Measurements from ENCODE around the gene ASIC2. TPM values are rescaled to one million over a fixed set of nuclear protein-coding genes. Genes with fewer than 3 reads are reported as not detected.

ASIC2 gene
- total RNA-seq, result not detected

GRCh38 chr17:33292981-33293867 lies at the start of gene ASIC2:
TSS of gene ASIC2 (minus strand) at chr17:33293295.
- CTCF ChIA-PET, result interaction anchor here (0.6 to 1.6 kb wide), 2 partner anchors 8 to 52 kb away, joined by 3 to 4 read pairs; no protein-coding TSS in a partner anchor
- DNase-seq, result no peak
- intact Hi-C loops (cut with micrococcal nuclease), result no loop called here

GRCh38 chr17:33342025-33342424 lies 48.9 kb upstream of the ASIC2 start:
- no peaks in the 10 kb centered on the region for H3K36me3 Mint-ChIP-seq (ENCODE audit: low read depth)
- no peaks in the 10 kb centered on the region for H3K9me3 Mint-ChIP-seq
- POLR2A ChIA-PET, result no interaction called here
- H3K27me3 Mint-ChIP-seq, result peaks cover 15% of the 10 kb centered on the region
- no peaks in the 10 kb centered on the region for H3K4me1 Mint-ChIP-seq (ENCODE audit: low read depth)
- TF ChIP-seq CTCF (IDR thresholded peaks at IDR 0.05), result no peak
- CTCF ChIA-PET, result no interaction called here
- DNase-seq, result no peak
- intact Hi-C loops (cut with micrococcal nuclease), result no loop called here
- H3K4me3 Mint-ChIP-seq, result no peak overlapping the region
- H3K27ac Mint-ChIP-seq, result no peak overlapping the region
- ATAC-seq, result no peak

More at GRCh38 chr17:33292981-33293867, at the start of gene ASIC2:
- H3K9me3 Mint-ChIP-seq, result no peaks in the 10 kb centered on the region
- peaks cover 5% of the 10 kb centered on the region for H3K4me1 Mint-ChIP-seq (ENCODE audit: low read depth)
- no peak within 1 kb of the TSS for H3K27ac Mint-ChIP-seq
- H3K4me3 Mint-ChIP-seq, result no peak within 1 kb of the TSS
- H3K36me3 Mint-ChIP-seq (ENCODE audit: low read depth), result no peaks in the 10 kb centered on the region
- H3K27me3 Mint-ChIP-seq, result peaks cover 44% of the 10 kb centered on the region
- no peak for ATAC-seq
- no peak for TF ChIP-seq CTCF (IDR thresholded peaks at IDR 0.05)
- POLR2A ChIA-PET, result no interaction called here

GRCh38 chr17:33338242-33338641 lies 45.1 kb upstream of the ASIC2 start:
- peaks cover 12% of the 10 kb centered on the region for H3K27me3 Mint-ChIP-seq
- ChIA-PET POLR2A (no interaction called here), CTCF (no interaction called here)
- no peak overlapping the region for H3K4me3 Mint-ChIP-seq
- no peaks in the 10 kb centered on the region for H3K36me3 Mint-ChIP-seq (ENCODE audit: low read depth)
- H3K27ac Mint-ChIP-seq, result no peak overlapping the region
- no peak for TF ChIP-seq CTCF (IDR thresholded peaks at IDR 0.05)
- ATAC-seq, result no peak
- no peaks in the 10 kb centered on the region for H3K4me1 Mint-ChIP-seq (ENCODE audit: low read depth)
- intact Hi-C loops (cut with micrococcal nuclease), result no loop called here
- no peaks in the 10 kb centered on the region for H3K9me3 Mint-ChIP-seq
- DNase-seq, result no peak

GRCh38 chr17:33335491-33336173 lies 42.5 kb upstream of the ASIC2 start:
- H3K9me3 Mint-ChIP-seq, result no peaks in the 10 kb centered on the region
- DNase-seq (peak; percentile 2), ATAC-seq (no peak)
- TF ChIP-seq CTCF (IDR thresholded peaks at IDR 0.05), result no peak
- peaks cover 9% of the 10 kb centered on the region for H3K27me3 Mint-ChIP-seq
- intact Hi-C loops (cut with micrococcal nuclease), result no loop called here
- H3K36me3 Mint-ChIP-seq (ENCODE audit: low read depth), result no peaks in the 10 kb centered on the region
- no peaks in the 10 kb centered on the region for H3K4me1 Mint-ChIP-seq (ENCODE audit: low read depth)
- no peak overlapping the region for H3K27ac Mint-ChIP-seq
- CTCF ChIA-PET, result interaction anchor here (0.7 kb wide), 1 partner anchor 15 kb away, joined by 3 read pairs; no protein-coding TSS in a partner anchor
- H3K4me3 Mint-ChIP-seq, result no peak overlapping the region
- POLR2A ChIA-PET, result no interaction called here

GRCh38 chr17:33334703-33335102 lies 41.6 kb upstream of the ASIC2 start:
- peaks cover 9% of the 10 kb centered on the region for H3K27me3 Mint-ChIP-seq
- ChIA-PET CTCF (interaction anchor here (0.7 kb wide), 1 partner anchor 15 kb away, joined by 3 read pairs; no protein-coding TSS in a partner anchor), POLR2A (no interaction called here)
- H3K27ac Mint-ChIP-seq, result no peak overlapping the region
- H3K9me3 Mint-ChIP-seq, result no peaks in the 10 kb centered on the region
- H3K4me3 Mint-ChIP-seq, result no peak overlapping the region
- no peak for TF ChIP-seq CTCF (IDR thresholded peaks at IDR 0.05)
- H3K4me1 Mint-ChIP-seq (ENCODE audit: low read depth), result no peaks in the 10 kb centered on the region
- ATAC-seq, result no peak
- intact Hi-C loops (cut with micrococcal nuclease), result no loop called here
- no peaks in the 10 kb centered on the region for H3K36me3 Mint-ChIP-seq (ENCODE audit: low read depth)
- no peak for DNase-seq

All from activated CD8-positive, alpha-beta T cell treated with anti-CD3 and anti-CD28 coated beads for 36 hours (primary cell).